Measurements from ENCODE around the gene TWF2. TPM values are rescaled to one million over a fixed set of nuclear protein-coding genes. Genes with fewer than 3 reads are reported as not detected.

Gene TWF2
- total RNA-seq, 1 experiment from 2014 or later, result 59.7 TPM

DNA sequence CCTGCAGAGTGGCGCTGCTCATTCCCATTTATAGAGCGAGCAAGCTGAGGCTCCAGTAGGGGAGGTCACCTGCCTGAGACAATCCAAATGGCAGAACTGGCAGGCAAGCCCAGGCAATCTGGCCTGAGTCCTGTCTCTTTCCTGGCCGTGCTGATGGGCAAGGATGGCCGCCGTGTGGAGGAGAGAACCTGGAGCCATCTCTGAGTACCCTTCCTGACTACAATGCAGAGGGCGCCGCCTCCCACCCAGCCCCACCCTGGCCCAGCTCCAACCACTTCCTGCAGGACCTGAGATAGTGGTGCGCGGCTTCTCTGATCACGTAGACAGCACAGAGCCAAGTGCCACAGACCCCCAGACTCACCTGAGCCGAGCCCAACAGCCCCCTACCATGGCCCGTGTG, 20.5 kb downstream of the TWF2 start:
- in situ Hi-C loops (cut with HindIII; ENCODE audit: low pct_unique_long_range_greater_than_20kb, low sequenced_read_pairs), result no loop called here

DNA sequence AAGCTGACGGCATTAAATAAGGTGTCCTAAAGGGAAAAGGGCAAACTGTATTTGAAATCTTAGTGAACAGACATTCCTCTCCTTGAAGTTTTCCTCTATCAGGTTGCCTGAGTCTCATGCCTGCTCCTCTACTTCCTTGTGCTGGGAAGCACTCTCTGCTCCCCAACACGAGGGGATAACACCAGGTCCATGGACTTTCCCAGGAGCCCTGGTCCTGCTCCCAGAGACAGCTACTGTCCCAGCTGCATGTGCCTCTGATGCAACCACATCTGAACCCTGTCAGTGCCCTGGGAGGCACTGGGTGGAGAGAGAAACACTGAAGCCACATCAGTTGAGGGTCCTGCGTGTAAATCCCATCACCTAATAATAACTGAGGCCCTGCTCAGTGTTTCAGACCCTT, 20.9 kb downstream of the TWF2 start:
- DNase-seq (ENCODE audit: low read depth, low spot score), result no peak
- in situ Hi-C loops (cut with HindIII; ENCODE audit: low pct_unique_long_range_greater_than_20kb, low sequenced_read_pairs), result no loop called here

More for the DNA sequence above, 20.5 kb downstream of the TWF2 start:
- DNase-seq (ENCODE audit: low read depth, low spot score), result no peak

- in situ Hi-C loops (cut with HindIII; ENCODE audit: low pct_unique_long_range_greater_than_20kb, low sequenced_read_pairs), result no loop called here
- DNase-seq (ENCODE audit: low read depth, low spot score), result no peak
Measured at GRCh38 chr3:52217409-52217805, 21.6 kb downstream of the TWF2 start.

GRCh38 chr3:52216585-52217408, 22.2 kb downstream of the TWF2 start:
- in situ Hi-C loops (cut with HindIII; ENCODE audit: low pct_unique_long_range_greater_than_20kb, low sequenced_read_pairs), result no loop called here

DNA sequence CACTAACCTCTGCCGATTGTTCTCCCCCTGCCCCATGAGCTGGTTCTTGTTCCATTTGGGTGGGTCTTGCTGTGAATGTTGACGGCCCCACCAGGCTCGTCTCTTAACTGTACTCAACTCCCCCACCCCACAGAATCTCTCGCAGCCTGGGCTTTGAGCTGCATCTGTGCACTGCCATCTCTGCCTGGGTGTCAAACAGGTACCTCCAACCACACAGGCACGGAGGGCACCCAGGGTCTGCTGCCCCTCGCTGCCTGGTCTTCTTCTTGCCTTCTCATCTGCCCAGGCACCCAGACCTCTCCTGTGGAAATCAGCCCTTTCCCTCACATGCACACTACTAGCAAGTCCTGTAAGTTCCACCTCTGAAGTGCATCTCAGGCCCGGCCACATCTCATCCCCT, 23.6 kb downstream of the TWF2 start:
- in situ Hi-C loops (cut with HindIII; ENCODE audit: low pct_unique_long_range_greater_than_20kb, low sequenced_read_pairs), result no loop called here
- no peak for DNase-seq (ENCODE audit: low read depth, low spot score)

More at GRCh38 chr3:52216585-52217408, 22.2 kb downstream of the TWF2 start:
- DNase-seq (ENCODE audit: low read depth, low spot score), result no peak

DNA sequence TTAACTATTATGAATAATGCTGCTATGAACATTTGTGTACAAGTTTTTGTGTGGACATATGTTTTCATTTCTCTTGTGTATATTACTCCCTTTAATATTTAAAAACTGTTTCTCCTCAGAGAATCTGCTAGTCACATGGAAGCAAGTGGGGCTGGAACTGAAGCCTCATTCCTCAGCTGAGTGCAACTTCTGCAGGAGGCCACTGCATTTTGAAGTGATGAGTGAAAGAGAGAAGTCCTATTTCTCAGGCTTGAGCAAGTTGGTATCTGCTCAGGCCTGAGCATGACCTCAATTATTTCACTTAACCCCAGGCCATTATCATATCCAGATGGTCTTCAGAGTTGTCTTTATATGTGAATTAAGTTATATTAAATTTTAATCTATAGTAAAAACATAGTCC, 25.1 kb downstream of the TWF2 start:
- no peak for DNase-seq (ENCODE audit: low read depth, low spot score)
- in situ Hi-C loops (cut with HindIII; ENCODE audit: low pct_unique_long_range_greater_than_20kb, low sequenced_read_pairs), result no loop called here

- in situ Hi-C loops (cut with HindIII; ENCODE audit: low pct_unique_long_range_greater_than_20kb, low sequenced_read_pairs), result no loop called here
Measured at GRCh38 chr3:52213005-52213404, 26.0 kb downstream of the TWF2 start.

GRCh38 chr3:52211268-52211891, 27.6 kb downstream of the TWF2 start:
- DNase-seq (ENCODE audit: low read depth, low spot score), result no peak
- in situ Hi-C loops (cut with HindIII; ENCODE audit: low pct_unique_long_range_greater_than_20kb, low sequenced_read_pairs), result no loop called here

More at GRCh38 chr3:52213005-52213404, 26.0 kb downstream of the TWF2 start:
- no peak for DNase-seq (ENCODE audit: low read depth, low spot score)

GRCh38 chr3:52210550-52211046, 28.4 kb downstream of the TWF2 start:
- DNase-seq (ENCODE audit: low read depth, low spot score), result no peak
- in situ Hi-C loops (cut with HindIII; ENCODE audit: low pct_unique_long_range_greater_than_20kb, low sequenced_read_pairs), result no loop called here

DNA sequence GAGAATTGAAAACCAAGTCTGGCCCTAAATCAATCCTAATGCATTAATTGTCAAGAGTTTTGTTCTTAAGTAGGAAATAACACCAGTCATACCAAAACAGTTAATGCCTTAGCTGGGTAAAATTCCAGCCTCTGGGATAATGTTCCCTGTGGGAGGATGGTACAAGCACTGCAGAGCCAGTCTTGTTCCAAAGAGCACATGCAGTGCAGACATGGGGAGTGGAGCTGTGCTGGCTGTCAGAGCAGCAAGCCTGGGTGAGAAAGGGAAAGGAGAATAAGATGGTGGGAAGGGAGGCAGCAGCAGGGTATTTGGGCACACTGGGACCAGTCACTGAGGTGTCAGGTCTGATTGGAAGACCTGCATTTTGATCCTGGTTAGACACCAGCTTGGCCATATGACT, 28.9 kb downstream of the TWF2 start:
- in situ Hi-C loops (cut with HindIII; ENCODE audit: low pct_unique_long_range_greater_than_20kb, low sequenced_read_pairs), result no loop called here
- no peak for DNase-seq (ENCODE audit: low read depth, low spot score)

DNA sequence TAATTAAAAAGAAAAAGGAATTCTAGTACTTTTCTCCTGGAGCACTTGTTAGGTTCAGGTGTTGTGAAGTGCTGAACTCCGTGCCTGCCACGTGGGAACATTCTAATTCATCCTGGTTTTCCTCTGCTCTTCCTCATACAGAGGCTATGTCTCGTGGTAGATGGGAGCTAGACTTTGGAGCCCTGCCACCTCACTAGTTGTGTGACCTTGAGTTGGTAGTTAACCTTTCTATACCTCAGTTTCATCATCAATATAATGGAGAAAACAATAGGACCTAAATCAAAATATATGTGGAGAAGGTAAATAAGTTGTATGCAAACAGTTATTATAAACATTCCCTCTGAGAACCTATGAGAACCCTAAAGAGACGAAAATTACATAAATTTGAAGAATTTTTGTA, 30.4 kb downstream of the TWF2 start:
- in situ Hi-C loops (cut with HindIII; ENCODE audit: low pct_unique_long_range_greater_than_20kb, low sequenced_read_pairs), result no loop called here
- DNase-seq (ENCODE audit: low read depth, low spot score), result no peak

- no peak for DNase-seq (ENCODE audit: low read depth, low spot score)
- in situ Hi-C loops (cut with HindIII; ENCODE audit: low pct_unique_long_range_greater_than_20kb, low sequenced_read_pairs), result no loop called here
Measured at GRCh38 chr3:52205727-52206372, 33.1 kb downstream of the TWF2 start.

GRCh38 chr3:52204337-52205073, 34.5 kb downstream of the TWF2 start:
- in situ Hi-C loops (cut with HindIII; ENCODE audit: low pct_unique_long_range_greater_than_20kb, low sequenced_read_pairs), result no loop called here
- DNase-seq (ENCODE audit: low read depth, low spot score), result no peak

GRCh38 chr3:52203701-52204100, 35.3 kb downstream of the TWF2 start:
- no peak for DNase-seq (ENCODE audit: low read depth, low spot score)
- in situ Hi-C loops (cut with HindIII; ENCODE audit: low pct_unique_long_range_greater_than_20kb, low sequenced_read_pairs), result no loop called here

DNA sequence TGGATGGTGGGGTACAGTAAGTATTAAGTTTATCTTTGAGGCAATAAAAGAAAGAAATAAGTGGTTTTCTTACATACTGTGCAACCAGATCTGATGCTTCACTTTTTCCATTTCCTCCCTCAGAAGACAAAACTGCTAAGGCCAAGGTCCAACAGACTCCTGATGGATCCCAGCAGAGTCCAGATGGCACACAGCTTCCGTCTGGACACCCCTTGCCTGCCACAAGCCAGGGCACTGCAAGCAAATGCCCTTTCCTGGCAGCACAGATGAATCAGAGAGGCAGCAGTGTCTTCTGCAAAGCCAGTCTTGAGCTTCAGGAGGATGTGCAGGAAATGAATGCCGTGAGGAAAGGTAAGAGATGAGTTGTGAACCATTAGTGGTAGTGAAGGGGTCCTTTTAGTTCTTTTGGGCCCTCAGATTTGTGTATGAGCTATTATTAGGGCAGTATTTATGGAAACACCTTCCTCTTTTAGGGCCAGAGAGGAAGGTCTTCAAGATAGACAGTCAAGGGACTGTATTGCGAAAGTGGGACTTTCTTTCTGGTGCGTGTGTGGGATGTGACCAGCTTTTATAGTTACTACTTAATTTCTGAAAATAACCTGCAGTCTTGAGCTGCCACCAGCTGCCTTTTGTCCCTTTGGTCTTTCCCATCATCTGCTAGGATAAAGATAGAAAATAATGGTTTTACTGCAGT, 36.4 kb downstream of the TWF2 start:
- no peak for DNase-seq (ENCODE audit: low read depth, low spot score)
- in situ Hi-C loops (cut with HindIII; ENCODE audit: low pct_unique_long_range_greater_than_20kb, low sequenced_read_pairs), result no loop called here

DNA sequence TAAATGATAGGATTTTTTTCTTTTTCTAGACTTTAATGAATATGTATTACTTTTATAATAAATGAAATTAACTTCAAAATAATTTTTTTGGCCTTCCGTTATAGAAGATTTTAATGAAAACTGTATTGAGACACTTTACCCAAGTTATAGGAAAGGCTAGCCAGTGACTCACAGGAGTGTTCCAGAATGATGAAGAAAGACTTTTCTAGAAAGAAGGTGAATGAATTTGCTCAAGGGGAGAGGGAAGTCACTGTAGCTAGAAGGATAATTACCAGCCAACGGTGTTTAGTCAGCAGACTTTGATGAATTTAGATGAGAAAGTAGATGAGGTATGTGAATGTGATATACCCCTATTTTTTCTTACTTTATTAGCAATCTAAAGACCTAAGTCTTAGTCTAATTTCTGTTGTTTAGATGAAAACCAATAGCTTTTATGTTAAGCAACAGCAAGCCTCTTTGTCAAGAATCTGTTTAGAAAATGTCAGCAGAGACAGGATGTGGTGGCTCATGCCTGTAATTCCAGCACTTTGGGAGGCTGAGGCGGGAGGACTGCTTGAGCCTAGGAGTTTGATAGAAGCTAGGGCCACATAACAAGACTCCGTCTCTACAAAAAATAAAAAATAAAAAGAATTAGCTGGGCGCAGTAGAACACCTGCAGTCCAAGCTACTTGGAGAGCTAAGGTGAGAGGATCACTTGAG, 37.8 kb downstream of the TWF2 start:
- in situ Hi-C loops (cut with HindIII; ENCODE audit: low pct_unique_long_range_greater_than_20kb, low sequenced_read_pairs), result no loop called here
- no peak for DNase-seq (ENCODE audit: low read depth, low spot score)
